Measurements from ENCODE around the gene FAM83C.

- no peak for TF ChIP-seq POLR2A (IDR thresholded peaks at IDR 0.05)
- TF ChIP-seq, protein P1, sequence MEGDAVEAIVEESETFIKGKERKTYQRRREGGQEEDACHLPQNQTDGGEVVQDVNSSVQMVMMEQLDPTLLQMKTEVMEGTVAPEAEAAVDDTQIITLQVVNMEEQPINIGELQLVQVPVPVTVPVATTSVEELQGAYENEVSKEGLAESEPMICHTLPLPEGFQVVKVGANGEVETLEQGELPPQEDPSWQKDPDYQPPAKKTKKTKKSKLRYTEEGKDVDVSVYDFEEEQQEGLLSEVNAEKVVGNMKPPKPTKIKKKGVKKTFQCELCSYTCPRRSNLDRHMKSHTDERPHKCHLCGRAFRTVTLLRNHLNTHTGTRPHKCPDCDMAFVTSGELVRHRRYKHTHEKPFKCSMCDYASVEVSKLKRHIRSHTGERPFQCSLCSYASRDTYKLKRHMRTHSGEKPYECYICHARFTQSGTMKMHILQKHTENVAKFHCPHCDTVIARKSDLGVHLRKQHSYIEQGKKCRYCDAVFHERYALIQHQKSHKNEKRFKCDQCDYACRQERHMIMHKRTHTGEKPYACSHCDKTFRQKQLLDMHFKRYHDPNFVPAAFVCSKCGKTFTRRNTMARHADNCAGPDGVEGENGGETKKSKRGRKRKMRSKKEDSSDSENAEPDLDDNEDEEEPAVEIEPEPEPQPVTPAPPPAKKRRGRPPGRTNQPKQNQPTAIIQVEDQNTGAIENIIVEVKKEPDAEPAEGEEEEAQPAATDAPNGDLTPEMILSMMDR (IDR thresholded peaks at IDR 0.05): no peak
These were observed 54.7 kb downstream of the FAM83C start for GRCh38 chr20:35237486-35237885.
